GM23338 (cell line): ENCODE data around the gene GUCA2A. TPM values are rescaled to one million over a fixed set of nuclear protein-coding genes. Genes with fewer than 3 reads are reported as not detected.

ENCODE experiments used
- ATAC-seq: fragments of 200-7000 bp; cut with Tn5 transposase; 3 replicates; pipeline ENCODE4 v1.9.1; 2020
- DNase-seq: peaks from one replicate; pipeline ENCODE4 v3.0.0-alpha.2; 2015; ENCODE audit warnings: low spot score
- H2AFZ ChIP-seq: fragments of 200-600 bp; sonication (generic); 2 replicates; pipeline ENCODE4 v1.8.0; 2016; ENCODE audit warnings: antibody characterized with exemption, mild to moderate bottlenecking, moderate library complexity
- H3F3A ChIP-seq: fragments of 200-600 bp; sonication (generic); replicated peaks from 2 replicates; pipeline ENCODE4 v1.8.0; 2017; ENCODE audit warnings: antibody characterized with exemption, mixed run types, low read depth
- H3K27ac ChIP-seq: fragments of 200-600 bp; sonication (generic); 2 replicates; pipeline ENCODE4 v1.6.1; 2016; ENCODE audit warnings: low read depth
- H3K27me3 ChIP-seq: fragments of 200-600 bp; sonication (generic); 2 replicates; pipeline ENCODE4 v1.8.0; 2016; ENCODE audit warnings: mild to moderate bottlenecking, mixed run types, moderate library complexity; ENCODE audit not compliant: insufficient read depth
- H3K36me3 ChIP-seq: fragments of 200-600 bp; sonication (generic); 2 replicates; pipeline ENCODE4 v1.8.0; 2016; ENCODE audit warnings: mild to moderate bottlenecking; ENCODE audit not compliant: insufficient read depth
- H3K4me1 ChIP-seq: fragments of 200-600 bp; sonication (generic); 2 replicates; pipeline ENCODE4 v1.8.0; 2016; ENCODE audit warnings: mild to moderate bottlenecking, moderate library complexity; ENCODE audit not compliant: insufficient read depth
- H3K4me2 ChIP-seq: fragments of 200-600 bp; sonication (generic); 2 replicates; pipeline ENCODE4 v1.7.1; 2017; ENCODE audit warnings: mixed run types
- H3K4me3 ChIP-seq: fragments of 200-600 bp; sonication (generic); 2 replicates; pipeline ENCODE4 v1.6.1; 2016; ENCODE audit warnings: mixed run types
- H3K79me2 ChIP-seq: fragments of 200-600 bp; sonication (generic); replicated peaks from 2 replicates; pipeline ENCODE4 v1.8.0; 2017; ENCODE audit warnings: mild to moderate bottlenecking; ENCODE audit not compliant: insufficient read depth
- H3K9me2 ChIP-seq: fragments of 200-600 bp; sonication (generic); 2 replicates; pipeline ENCODE4 v1.8.0; 2017; ENCODE audit not compliant: insufficient read depth
- H4K20me1 ChIP-seq: fragments of 200-600 bp; sonication (generic); replicated peaks from 2 replicates; pipeline ENCODE4 v1.8.0; 2017; ENCODE audit warnings: mild to moderate bottlenecking; ENCODE audit not compliant: insufficient read depth
- H3K27ac Mint-ChIP-seq: 2 replicates; pipeline ENCODE4 v1.8.0; 2020; ENCODE audit warnings: inconsistent platforms, mild to moderate bottlenecking, moderate library complexity, mixed read lengths
- H3K27me3 Mint-ChIP-seq: 3 replicates; pipeline ENCODE4 v1.8.0; 2022; ENCODE audit warnings: low read depth, mild to moderate bottlenecking, moderate library complexity, mixed read lengths, inconsistent platforms; ENCODE audit not compliant: insufficient read depth, poor library complexity
- H3K36me3 Mint-ChIP-seq: 3 replicates; pipeline ENCODE4 v1.8.0; 2021; ENCODE audit warnings: low read depth, mild to moderate bottlenecking, inconsistent platforms, moderate library complexity, mixed read lengths
- H3K4me1 Mint-ChIP-seq: 3 replicates; pipeline ENCODE4 v1.8.0; 2020; ENCODE audit warnings: mild to moderate bottlenecking, inconsistent platforms, mixed read lengths
- H3K4me3 Mint-ChIP-seq: 3 replicates; pipeline ENCODE4 v1.8.0; 2021; ENCODE audit warnings: moderate library complexity, mild to moderate bottlenecking, inconsistent platforms, mixed read lengths
- H3K9me3 Mint-ChIP-seq: 3 replicates; pipeline ENCODE4 v1.8.0; 2020; ENCODE audit warnings: moderate library complexity, mild to moderate bottlenecking, inconsistent platforms, mixed read lengths
- CREB1 ChIP-seq: fragments of 250-450 bp; sonication (Bioruptor Pico); IDR thresholded peaks from 2 replicates; pipeline ENCODE4 v1.5.0; 2020; ENCODE audit warnings: low read depth, mild to moderate bottlenecking, moderate library complexity
- EZH2 ChIP-seq: fragments of 200-600 bp; sonication (generic); IDR thresholded peaks from one replicate; pipeline ENCODE4 v1.8.0; 2017; ENCODE audit warnings: antibody characterized with exemption, mild to moderate bottlenecking, low read depth; ENCODE audit not compliant: unreplicated experiment
- EZH2phosphoT487 ChIP-seq: fragments of 200-600 bp; sonication (generic); IDR thresholded peaks from one replicate; pipeline ENCODE4 v1.8.1; 2018; ENCODE audit warnings: antibody characterized with exemption; ENCODE audit not compliant: unreplicated experiment
- JUNB ChIP-seq: IDR thresholded peaks from one replicate; pipeline ENCODE4 v1.6.1; 2016; ENCODE audit warnings: antibody characterized with exemption; ENCODE audit not compliant: unreplicated experiment
- NANOG ChIP-seq: IDR thresholded peaks from 2 replicates; pipeline ENCODE4 v1.6.1; 2016; ENCODE audit warnings: antibody characterized with exemption, borderline replicate concordance
- POLR2AphosphoS5 ChIP-seq: IDR thresholded peaks from 2 replicates; pipeline ENCODE4 v1.6.1; 2016; ENCODE audit warnings: antibody characterized with exemption, low read depth
- STAT1 ChIP-seq: IDR thresholded peaks from one replicate; pipeline ENCODE4 v1.6.1; 2016; ENCODE audit warnings: antibody characterized with exemption; ENCODE audit not compliant: unreplicated experiment
- ZNF114 ChIP-seq: fragments of 250-450 bp; sonication (Bioruptor Pico); IDR thresholded peaks from 2 replicates; pipeline ENCODE4 v1.5.0; 2020; ENCODE audit warnings: mild to moderate bottlenecking, moderate library complexity
- ZNF331 ChIP-seq: fragments of 250-450 bp; sonication (Bioruptor Pico); IDR thresholded peaks from 2 replicates; pipeline ENCODE4 v1.5.0; 2020; ENCODE audit warnings: low read depth, mild to moderate bottlenecking, moderate library complexity
- polyA plus RNA-seq: library from polyadenylated mRNA; unstranded; fragments of >200 nt; fragmentation: Nextera tagmentation; extraction: Ambion mirVana; gene quantifications from 2 replicates; pipeline ENCODE4 v1.2.1, GENCODE V29; 2016
- total RNA-seq: library from RNA; depleted of rRNA; stranded (reverse); fragments of >200 nt; shearing (Covaris generic); gene quantifications from 2 replicates; pipeline ENCODE4 v1.2.3, GENCODE V29; 2014
- TF ChIP-seq, protein P1 (sequence below), 2 experiments: fragments of 200-600 bp in 1 of 2; sonication (generic) in 1 of 2; conservative IDR thresholded peaks; 2 replicates each; pipeline versions ENCODE4 v1.5.1 to v1.6.1; 2016 to 2017; ENCODE audit warnings: antibody characterized with exemption in 2 of 2, low read depth in 2 of 2, mild to moderate bottlenecking in 2 of 2, moderate library complexity in 1 of 2
- TF ChIP-seq, protein P2 (sequence below): IDR thresholded peaks from one replicate; pipeline ENCODE4 v1.6.1; 2018; ENCODE audit warnings: antibody characterized with exemption; ENCODE audit not compliant: unreplicated experiment
- TF ChIP-seq, protein P3 (sequence below): IDR thresholded peaks from 2 replicates; pipeline ENCODE4 v1.6.1; 2016; ENCODE audit warnings: antibody characterized with exemption

Gene GUCA2A
- total and polyA plus RNA-seq, 2 experiments from 2014 or later: not detected

DNA sequence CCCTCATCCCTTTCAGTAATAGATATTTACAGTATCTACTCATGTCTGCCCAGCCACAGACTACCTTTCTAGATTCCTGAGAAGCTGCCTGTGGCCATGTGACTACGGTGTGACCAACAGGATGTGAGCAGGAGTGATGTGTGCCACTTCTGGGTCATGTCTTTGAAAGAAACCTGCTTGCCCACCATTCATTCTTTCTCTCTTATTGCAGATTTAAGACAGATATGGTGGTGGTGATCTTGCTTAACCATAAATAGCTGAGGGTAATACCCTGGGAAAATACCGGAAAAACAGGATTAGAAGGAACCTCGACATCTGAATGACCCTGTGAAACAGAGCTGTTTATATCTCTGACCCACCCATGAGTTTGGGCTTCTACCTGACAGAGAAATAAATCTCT is 41.6 kb upstream of the GUCA2A start (continued):
- TF ChIP-seq JUNB: no peak
- TF ChIP-seq, protein P1, sequence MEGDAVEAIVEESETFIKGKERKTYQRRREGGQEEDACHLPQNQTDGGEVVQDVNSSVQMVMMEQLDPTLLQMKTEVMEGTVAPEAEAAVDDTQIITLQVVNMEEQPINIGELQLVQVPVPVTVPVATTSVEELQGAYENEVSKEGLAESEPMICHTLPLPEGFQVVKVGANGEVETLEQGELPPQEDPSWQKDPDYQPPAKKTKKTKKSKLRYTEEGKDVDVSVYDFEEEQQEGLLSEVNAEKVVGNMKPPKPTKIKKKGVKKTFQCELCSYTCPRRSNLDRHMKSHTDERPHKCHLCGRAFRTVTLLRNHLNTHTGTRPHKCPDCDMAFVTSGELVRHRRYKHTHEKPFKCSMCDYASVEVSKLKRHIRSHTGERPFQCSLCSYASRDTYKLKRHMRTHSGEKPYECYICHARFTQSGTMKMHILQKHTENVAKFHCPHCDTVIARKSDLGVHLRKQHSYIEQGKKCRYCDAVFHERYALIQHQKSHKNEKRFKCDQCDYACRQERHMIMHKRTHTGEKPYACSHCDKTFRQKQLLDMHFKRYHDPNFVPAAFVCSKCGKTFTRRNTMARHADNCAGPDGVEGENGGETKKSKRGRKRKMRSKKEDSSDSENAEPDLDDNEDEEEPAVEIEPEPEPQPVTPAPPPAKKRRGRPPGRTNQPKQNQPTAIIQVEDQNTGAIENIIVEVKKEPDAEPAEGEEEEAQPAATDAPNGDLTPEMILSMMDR (conservative IDR thresholded peaks at IDR 0.05; ENCODE audit: low read depth in 2 of 2): no peak

DNA sequence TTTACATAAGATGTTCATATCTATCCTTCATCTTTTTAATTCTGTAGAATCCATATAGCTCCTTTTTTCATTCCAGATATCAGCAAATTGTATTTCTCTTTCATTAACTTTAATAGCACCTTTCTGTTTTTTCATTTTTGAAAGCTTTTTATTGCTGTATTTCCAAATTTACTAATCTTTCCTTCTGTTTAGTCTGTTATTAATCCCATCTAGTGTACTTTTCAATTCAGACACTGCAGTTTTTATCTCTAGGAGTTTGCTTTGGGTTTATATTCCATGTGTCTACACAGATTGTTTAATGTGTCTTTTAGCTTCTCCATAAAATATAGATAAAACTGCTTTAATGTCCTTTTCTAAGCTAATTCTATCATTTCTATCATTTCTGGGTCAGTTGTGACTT is 37.4 kb upstream of the GUCA2A start:
- Histone ChIP-seq H3K4me3 (no peak overlapping the region), H3K4me1 (no peaks in the 10 kb centered on the region), H3K4me2 (no peak overlapping the region), H4K20me1 (peaks cover 4% of the 10 kb centered on the region; the same call in 1 of the 2 replicates), H3K79me2 (peaks cover 29% of the 10 kb centered on the region), H3F3A (no peaks in the 10 kb centered on the region), H3K36me3 (no peaks in the 10 kb centered on the region; the same call in 1 of the 2 replicates), H3K9me2 (no peaks in the 10 kb centered on the region), H2AFZ (no peak overlapping the region), H3K27me3 (no peaks in the 10 kb centered on the region), H3K27ac (no peak overlapping the region)
- H3K27ac Mint-ChIP-seq: no peak overlapping the region
- H3K9me3 Mint-ChIP-seq: no peaks in the 10 kb centered on the region
- no peak for ATAC-seq
- DNase-seq: no peak
- peaks cover 31% of the 10 kb centered on the region; the same call in 2 of the 3 replicates for H3K36me3 Mint-ChIP-seq
- no peak overlapping the region for H3K4me3 Mint-ChIP-seq
- H3K4me1 Mint-ChIP-seq: no peaks in the 10 kb centered on the region
- H3K27me3 Mint-ChIP-seq: peaks cover 4% of the 10 kb centered on the region
- TF ChIP-seq JUNB (no peak), ZNF331 (no peak), NANOG (no peak), EZH2phosphoT487 (no peak), EZH2 (no peak), CREB1 (no peak), POLR2AphosphoS5 (no peak), STAT1 (no peak), ZNF114 (no peak)
- TF ChIP-seq, protein P1 (conservative IDR thresholded peaks at IDR 0.05; ENCODE audit: low read depth in 2 of 2): no peak
- TF ChIP-seq, protein P2, sequence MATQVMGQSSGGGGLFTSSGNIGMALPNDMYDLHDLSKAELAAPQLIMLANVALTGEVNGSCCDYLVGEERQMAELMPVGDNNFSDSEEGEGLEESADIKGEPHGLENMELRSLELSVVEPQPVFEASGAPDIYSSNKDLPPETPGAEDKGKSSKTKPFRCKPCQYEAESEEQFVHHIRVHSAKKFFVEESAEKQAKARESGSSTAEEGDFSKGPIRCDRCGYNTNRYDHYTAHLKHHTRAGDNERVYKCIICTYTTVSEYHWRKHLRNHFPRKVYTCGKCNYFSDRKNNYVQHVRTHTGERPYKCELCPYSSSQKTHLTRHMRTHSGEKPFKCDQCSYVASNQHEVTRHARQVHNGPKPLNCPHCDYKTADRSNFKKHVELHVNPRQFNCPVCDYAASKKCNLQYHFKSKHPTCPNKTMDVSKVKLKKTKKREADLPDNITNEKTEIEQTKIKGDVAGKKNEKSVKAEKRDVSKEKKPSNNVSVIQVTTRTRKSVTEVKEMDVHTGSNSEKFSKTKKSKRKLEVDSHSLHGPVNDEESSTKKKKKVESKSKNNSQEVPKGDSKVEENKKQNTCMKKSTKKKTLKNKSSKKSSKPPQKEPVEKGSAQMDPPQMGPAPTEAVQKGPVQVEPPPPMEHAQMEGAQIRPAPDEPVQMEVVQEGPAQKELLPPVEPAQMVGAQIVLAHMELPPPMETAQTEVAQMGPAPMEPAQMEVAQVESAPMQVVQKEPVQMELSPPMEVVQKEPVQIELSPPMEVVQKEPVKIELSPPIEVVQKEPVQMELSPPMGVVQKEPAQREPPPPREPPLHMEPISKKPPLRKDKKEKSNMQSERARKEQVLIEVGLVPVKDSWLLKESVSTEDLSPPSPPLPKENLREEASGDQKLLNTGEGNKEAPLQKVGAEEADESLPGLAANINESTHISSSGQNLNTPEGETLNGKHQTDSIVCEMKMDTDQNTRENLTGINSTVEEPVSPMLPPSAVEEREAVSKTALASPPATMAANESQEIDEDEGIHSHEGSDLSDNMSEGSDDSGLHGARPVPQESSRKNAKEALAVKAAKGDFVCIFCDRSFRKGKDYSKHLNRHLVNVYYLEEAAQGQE: no peak
- TF ChIP-seq, protein P3, sequence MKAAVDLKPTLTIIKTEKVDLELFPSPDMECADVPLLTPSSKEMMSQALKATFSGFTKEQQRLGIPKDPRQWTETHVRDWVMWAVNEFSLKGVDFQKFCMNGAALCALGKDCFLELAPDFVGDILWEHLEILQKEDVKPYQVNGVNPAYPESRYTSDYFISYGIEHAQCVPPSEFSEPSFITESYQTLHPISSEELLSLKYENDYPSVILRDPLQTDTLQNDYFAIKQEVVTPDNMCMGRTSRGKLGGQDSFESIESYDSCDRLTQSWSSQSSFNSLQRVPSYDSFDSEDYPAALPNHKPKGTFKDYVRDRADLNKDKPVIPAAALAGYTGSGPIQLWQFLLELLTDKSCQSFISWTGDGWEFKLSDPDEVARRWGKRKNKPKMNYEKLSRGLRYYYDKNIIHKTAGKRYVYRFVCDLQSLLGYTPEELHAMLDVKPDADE: no peak
